ENCODE measurements around the gene TBC1D12.

DNA sequence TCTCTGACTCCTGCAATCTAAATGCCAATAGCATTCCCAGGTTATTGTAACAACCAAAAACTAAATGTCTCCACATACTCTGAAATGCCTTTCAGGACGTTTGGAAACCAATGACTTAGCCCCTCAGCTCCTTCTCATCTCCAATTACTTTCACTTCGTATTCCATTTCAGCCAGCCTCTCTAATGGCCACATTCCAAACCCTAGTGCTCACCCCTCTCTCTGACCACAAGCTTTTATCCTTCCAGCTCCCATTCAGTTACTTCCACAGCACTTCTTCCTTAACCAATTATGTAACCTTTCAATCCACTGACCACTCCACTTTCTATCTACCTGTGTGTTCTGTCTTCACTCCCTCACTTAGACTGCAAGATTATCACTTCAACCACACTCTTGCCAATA, 43.9 kb upstream of the TBC1D12 start:
- TF ChIP-seq CTCF (IDR thresholded peaks at IDR 0.05): no peak
- TF ChIP-seq POLR2A (IDR thresholded peaks at IDR 0.05): no peak
- no peak for TF ChIP-seq POLR2AphosphoS5 (IDR thresholded peaks at IDR 0.05)
- no peak for TF ChIP-seq EP300 (IDR thresholded peaks at IDR 0.05)

Data from stomach (tissue), 4 donors.